ENCODE data around the gene SLC13A5.

DNA sequence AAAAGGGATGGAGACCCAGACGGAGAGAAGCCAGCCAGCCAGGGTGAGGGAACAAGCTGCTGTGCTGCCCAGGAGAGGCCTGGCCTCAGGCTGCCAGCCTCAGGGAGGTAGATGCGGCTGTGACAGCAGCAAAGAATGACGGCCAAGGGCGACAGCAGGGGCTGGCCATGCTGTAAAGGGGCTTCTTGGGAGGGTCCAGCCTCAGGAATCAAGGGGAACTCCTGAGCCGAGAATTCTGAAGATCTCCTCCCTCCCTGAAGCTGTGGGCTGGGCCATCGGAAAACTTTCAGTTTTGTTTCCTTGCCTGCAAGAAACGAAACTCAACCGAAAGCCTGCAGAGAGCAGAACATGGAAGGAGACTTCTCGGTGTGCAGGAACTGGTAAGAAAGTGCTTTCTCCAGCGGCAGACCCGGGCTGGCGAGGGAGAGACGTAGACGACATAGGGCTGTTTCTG, 42.6 kb upstream of the SLC13A5 start, which contains the start of gene XAF1:
- TF ChIP-seq, protein P1, sequence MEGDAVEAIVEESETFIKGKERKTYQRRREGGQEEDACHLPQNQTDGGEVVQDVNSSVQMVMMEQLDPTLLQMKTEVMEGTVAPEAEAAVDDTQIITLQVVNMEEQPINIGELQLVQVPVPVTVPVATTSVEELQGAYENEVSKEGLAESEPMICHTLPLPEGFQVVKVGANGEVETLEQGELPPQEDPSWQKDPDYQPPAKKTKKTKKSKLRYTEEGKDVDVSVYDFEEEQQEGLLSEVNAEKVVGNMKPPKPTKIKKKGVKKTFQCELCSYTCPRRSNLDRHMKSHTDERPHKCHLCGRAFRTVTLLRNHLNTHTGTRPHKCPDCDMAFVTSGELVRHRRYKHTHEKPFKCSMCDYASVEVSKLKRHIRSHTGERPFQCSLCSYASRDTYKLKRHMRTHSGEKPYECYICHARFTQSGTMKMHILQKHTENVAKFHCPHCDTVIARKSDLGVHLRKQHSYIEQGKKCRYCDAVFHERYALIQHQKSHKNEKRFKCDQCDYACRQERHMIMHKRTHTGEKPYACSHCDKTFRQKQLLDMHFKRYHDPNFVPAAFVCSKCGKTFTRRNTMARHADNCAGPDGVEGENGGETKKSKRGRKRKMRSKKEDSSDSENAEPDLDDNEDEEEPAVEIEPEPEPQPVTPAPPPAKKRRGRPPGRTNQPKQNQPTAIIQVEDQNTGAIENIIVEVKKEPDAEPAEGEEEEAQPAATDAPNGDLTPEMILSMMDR (conservative IDR thresholded peaks at IDR 0.05; ENCODE audit: low read length) = no peak
- TF ChIP-seq EZH2phosphoT487 (IDR thresholded peaks at IDR 0.05; ENCODE audit: borderline replicate concordance) = no peak
